ENCODE results near the gene ULBP1. TPM values are rescaled to one million over a fixed set of nuclear protein-coding genes. Genes with fewer than 3 reads are reported as not detected.
"Not testable (repeated sequence)": the region's sequence is repeated elsewhere in the genome, so short reads cannot be mapped to it uniquely, and the experiment has no call there.

Gene ULBP1
- total RNA-seq, 1 experiment from 2014 or later = 0.81 TPM

DNA sequence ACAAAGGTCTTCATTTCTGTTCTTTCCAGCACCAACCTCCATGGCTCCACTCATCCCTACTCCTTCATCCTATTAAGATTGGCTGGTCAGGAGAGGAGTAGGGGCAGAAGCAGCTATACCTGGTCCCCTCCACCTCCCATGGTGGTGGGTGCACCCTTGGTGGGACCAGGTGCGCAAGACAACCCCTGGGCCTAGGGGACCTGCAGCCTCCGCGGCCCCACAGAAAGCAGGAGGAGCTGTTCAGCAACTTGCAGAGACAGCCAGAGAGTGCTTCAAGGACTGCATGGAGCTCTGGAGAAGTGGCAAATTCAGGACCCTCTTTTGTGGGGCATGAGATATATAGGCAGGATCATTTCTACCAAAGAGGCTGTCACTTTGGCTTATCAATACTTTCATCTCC is 12.1 kb upstream of the ULBP1 start:
- Mint-ChIP-seq H3K27me3 (ENCODE audit: low read depth) (peaks cover 96% of the 10 kb centered on the region), H3K4me3 (no peak overlapping the region), H3K4me1 (peaks cover 8% of the 10 kb centered on the region), H3K9me3 (no peaks in the 10 kb centered on the region), H3K36me3 (no peaks in the 10 kb centered on the region), H3K27ac (no peak overlapping the region)
- ATAC-seq (no peak), DNase-seq (ENCODE audit: low spot score) (no peak)
- ChIA-PET POLR2A (no interaction called here), CTCF (no interaction called here)
- no peak for TF ChIP-seq ESRRA (CRISPR knock-in tag; IDR thresholded peaks at IDR 0.05; ENCODE audit: borderline replicate concordance)
- TF ChIP-seq HMGA2 (CRISPR knock-in tag; IDR thresholded peaks at IDR 0.05) = no peak
- TF ChIP-seq SOX15 (CRISPR knock-in tag; IDR thresholded peaks at IDR 0.05) = no peak
- TF ChIP-seq E2F4 (CRISPR knock-in tag; IDR thresholded peaks at IDR 0.05; ENCODE audit: borderline replicate concordance, low read depth) = no peak
- no peak for TF ChIP-seq MAX (CRISPR knock-in tag; IDR thresholded peaks at IDR 0.05)
- TF ChIP-seq, protein P1, sequence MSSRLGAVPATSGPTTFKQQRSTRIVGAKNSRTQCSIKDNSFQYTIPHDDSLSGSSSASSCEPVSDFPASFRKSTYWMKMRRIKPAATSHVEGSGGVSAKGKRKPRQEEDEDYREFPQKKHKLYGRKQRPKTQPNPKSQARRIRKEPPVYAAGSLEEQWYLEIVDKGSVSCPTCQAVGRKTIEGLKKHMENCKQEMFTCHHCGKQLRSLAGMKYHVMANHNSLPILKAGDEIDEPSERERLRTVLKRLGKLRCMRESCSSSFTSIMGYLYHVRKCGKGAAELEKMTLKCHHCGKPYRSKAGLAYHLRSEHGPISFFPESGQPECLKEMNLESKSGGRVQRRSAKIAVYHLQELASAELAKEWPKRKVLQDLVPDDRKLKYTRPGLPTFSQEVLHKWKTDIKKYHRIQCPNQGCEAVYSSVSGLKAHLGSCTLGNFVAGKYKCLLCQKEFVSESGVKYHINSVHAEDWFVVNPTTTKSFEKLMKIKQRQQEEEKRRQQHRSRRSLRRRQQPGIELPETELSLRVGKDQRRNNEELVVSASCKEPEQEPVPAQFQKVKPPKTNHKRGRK (CRISPR knock-in tag; IDR thresholded peaks at IDR 0.05; ENCODE audit: borderline replicate concordance) = no peak
- TF ChIP-seq RORB (CRISPR knock-in tag; IDR thresholded peaks at IDR 0.05) = no peak
- TF ChIP-seq TP53 (CRISPR knock-in tag; IDR thresholded peaks at IDR 0.05) = no peak
- TF ChIP-seq, protein P2, sequence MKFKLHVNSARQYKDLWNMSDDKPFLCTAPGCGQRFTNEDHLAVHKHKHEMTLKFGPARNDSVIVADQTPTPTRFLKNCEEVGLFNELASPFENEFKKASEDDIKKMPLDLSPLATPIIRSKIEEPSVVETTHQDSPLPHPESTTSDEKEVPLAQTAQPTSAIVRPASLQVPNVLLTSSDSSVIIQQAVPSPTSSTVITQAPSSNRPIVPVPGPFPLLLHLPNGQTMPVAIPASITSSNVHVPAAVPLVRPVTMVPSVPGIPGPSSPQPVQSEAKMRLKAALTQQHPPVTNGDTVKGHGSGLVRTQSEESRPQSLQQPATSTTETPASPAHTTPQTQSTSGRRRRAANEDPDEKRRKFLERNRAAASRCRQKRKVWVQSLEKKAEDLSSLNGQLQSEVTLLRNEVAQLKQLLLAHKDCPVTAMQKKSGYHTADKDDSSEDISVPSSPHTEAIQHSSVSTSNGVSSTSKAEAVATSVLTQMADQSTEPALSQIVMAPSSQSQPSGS (CRISPR knock-in tag; IDR thresholded peaks at IDR 0.05; ENCODE audit: borderline replicate concordance, low read depth) = no peak

GRCh38 chr6:149953390-149953789 is 10.4 kb upstream of the ULBP1 start:
- POLR2A ChIA-PET; H3K4me3 Mint-ChIP-seq; H3K27ac Mint-ChIP-seq; H3K9me3 Mint-ChIP-seq; H3K4me1 Mint-ChIP-seq; H3K36me3 Mint-ChIP-seq; DNase-seq (ENCODE audit: low spot score): not testable (repeated sequence)
- ATAC-seq = peak; percentile 6
- H3K27me3 Mint-ChIP-seq (ENCODE audit: low read depth) = peaks cover 100% of the 10 kb centered on the region
- CTCF ChIA-PET = interaction anchor here (0.8 to 1.2 kb wide), 2 partner anchors 13 to 115 kb away, joined by 3 read pairs; partner anchors contain the start of gene ULBP3

GRCh38 chr6:149953934-149954327 is 9.8 kb upstream of the ULBP1 start:
- H3K36me3 Mint-ChIP-seq; H3K4me1 Mint-ChIP-seq; H3K9me3 Mint-ChIP-seq; H3K27ac Mint-ChIP-seq; POLR2A ChIA-PET; DNase-seq (ENCODE audit: low spot score); H3K4me3 Mint-ChIP-seq: not testable (repeated sequence)
- peak; percentile 97 for ATAC-seq
- peaks cover 100% of the 10 kb centered on the region for H3K27me3 Mint-ChIP-seq (ENCODE audit: low read depth)
- CTCF ChIA-PET = interaction anchor here (0.8 kb wide), 1 partner anchor 13 kb away, joined by 3 read pairs; no protein-coding TSS in a partner anchor

DNA sequence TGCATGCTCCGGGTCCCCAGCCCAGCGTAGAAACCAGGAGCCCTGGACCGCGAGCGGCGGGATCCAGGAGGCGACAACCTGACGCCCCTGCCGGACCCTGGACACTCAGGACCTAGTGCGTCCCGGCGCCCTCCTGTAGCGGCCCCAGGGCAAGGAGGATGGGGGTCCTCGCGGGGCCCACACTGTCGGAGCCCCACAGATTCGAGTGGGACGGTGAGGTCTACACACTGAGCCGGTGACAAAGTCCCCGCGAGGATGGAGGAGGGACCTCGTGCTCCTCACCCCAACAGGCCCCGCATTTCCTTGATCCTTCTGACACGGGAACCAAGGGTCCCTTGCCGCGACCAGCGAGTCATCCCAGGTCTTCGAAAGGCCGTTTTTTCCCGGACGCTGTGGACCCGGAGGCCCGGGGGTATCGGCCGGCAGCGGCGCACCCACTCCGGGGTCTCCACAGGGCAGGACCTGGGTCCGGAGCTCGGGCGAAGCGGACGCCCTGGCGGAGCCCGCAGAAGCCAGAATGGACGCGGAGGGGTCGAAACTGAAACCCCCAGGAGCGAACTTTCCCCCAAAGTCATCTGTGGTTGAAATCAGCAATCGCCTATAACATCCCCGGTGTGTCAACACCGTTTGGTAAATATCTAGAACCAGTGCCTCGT is 9.3 kb upstream of the ULBP1 start:
- H3K4me3 Mint-ChIP-seq; H3K4me1 Mint-ChIP-seq; H3K9me3 Mint-ChIP-seq; H3K36me3 Mint-ChIP-seq; CTCF ChIA-PET; H3K27ac Mint-ChIP-seq; POLR2A ChIA-PET; DNase-seq (ENCODE audit: low spot score): not testable (repeated sequence)
- peak; percentile 14 for ATAC-seq
- H3K27me3 Mint-ChIP-seq (ENCODE audit: low read depth) = peaks cover 100% of the 10 kb centered on the region

- H3K36me3 Mint-ChIP-seq; ATAC-seq; H3K27ac Mint-ChIP-seq; H3K9me3 Mint-ChIP-seq; CTCF ChIA-PET; DNase-seq (ENCODE audit: low spot score); H3K4me1 Mint-ChIP-seq; POLR2A ChIA-PET: not testable (repeated sequence)
- H3K27me3 Mint-ChIP-seq (ENCODE audit: low read depth) = peaks cover 100% of the 10 kb centered on the region
- peak overlapping the region; percentile 68 for H3K4me3 Mint-ChIP-seq
Observed at GRCh38 chr6:149954984-149955653, 8.6 kb upstream of the ULBP1 start.

GRCh38 chr6:149955654-149956317 is 8.0 kb upstream of the ULBP1 start:
- H3K4me1 Mint-ChIP-seq; ATAC-seq; H3K36me3 Mint-ChIP-seq; H3K9me3 Mint-ChIP-seq; POLR2A ChIA-PET; H3K27ac Mint-ChIP-seq; H3K4me3 Mint-ChIP-seq; DNase-seq (ENCODE audit: low spot score); CTCF ChIA-PET: not testable (repeated sequence)
- H3K27me3 Mint-ChIP-seq (ENCODE audit: low read depth) = peaks cover 100% of the 10 kb centered on the region

- H3K27ac Mint-ChIP-seq; H3K9me3 Mint-ChIP-seq; ATAC-seq; H3K36me3 Mint-ChIP-seq; DNase-seq (ENCODE audit: low spot score); POLR2A ChIA-PET; H3K4me3 Mint-ChIP-seq: not testable (repeated sequence)
- H3K4me1 Mint-ChIP-seq = peaks cover 10% of the 10 kb centered on the region
- peaks cover 100% of the 10 kb centered on the region for H3K27me3 Mint-ChIP-seq (ENCODE audit: low read depth)
- CTCF ChIA-PET = interaction anchor here (1.4 kb wide), 1 partner anchor 49 kb away, joined by 3 read pairs; no protein-coding TSS in a partner anchor
Observed at GRCh38 chr6:149958124-149958523, 5.6 kb upstream of the ULBP1 start.

Measured in WTC11 (cell line).